HepG2 (cell line): ENCODE results near the gene TFDP2. TPM values are rescaled to one million over a fixed set of nuclear protein-coding genes. Genes with fewer than 3 reads are reported as not detected.

Experiments
- CEBPB ChIP-seq: IDR thresholded peaks from 2 replicates; pipeline ENCODE4 v1.6.1; 2011; ENCODE audit warnings: low read depth, low read length, improper control_type of control experiment, borderline replicate concordance
- FOSL1 ChIP-seq: sonication (generic); formaldehyde crosslinking; IDR thresholded peaks from 2 replicates; pipeline ENCODE4 v1.9.0; 2021; ENCODE audit warnings: missing genetic modification reagents, borderline replicate concordance
- FOXO1 ChIP-seq: sonication (generic); formaldehyde crosslinking; IDR thresholded peaks from 2 replicates; pipeline ENCODE4 v1.4.0; 2020; ENCODE audit warnings: missing genetic modification reagents
- FUBP1 ChIP-seq: sonication (generic); formaldehyde crosslinking; IDR thresholded peaks from 2 replicates; pipeline ENCODE4 v1.5.1; 2020; ENCODE audit warnings: missing genetic modification reagents, mild to moderate bottlenecking, borderline replicate concordance
- HNRNPH1 ChIP-seq: fragments of 200-400 bp; formaldehyde crosslinking; optimal IDR thresholded peaks from 2 replicates; pipeline ENCODE3; 2017; ENCODE audit warnings: mild to moderate bottlenecking, low read depth, low read length
- JARID2 ChIP-seq: sonication (generic); formaldehyde crosslinking; IDR thresholded peaks from 2 replicates; pipeline ENCODE4 v1.8.1; 2023; ENCODE audit warnings: missing genetic modification reagents, inconsistent platforms; ENCODE audit not compliant: insufficient replicate concordance
- MATR3 ChIP-seq: sonication (generic); formaldehyde crosslinking; IDR thresholded peaks from 2 replicates; pipeline ENCODE4 v1.4.0; 2020; ENCODE audit warnings: missing genetic modification reagents
- MXI1 ChIP-seq: IDR thresholded peaks from 3 replicates; pipeline ENCODE4 v1.6.1; 2012; ENCODE audit warnings: low read depth, low read length, inconsistent platforms, borderline replicate concordance
- NAIF1 ChIP-seq: sonication (generic); formaldehyde crosslinking; IDR thresholded peaks from 2 replicates; pipeline ENCODE4 v1.5.0; 2020; ENCODE audit warnings: mild to moderate bottlenecking, missing genetic modification reagents, borderline replicate concordance
- NR2F1 ChIP-seq, 2 experiments: fragments of 450-650 bp in 1 of 2; formaldehyde crosslinking in 1 of 2; IDR thresholded peaks; 2 replicates each; pipeline versions ENCODE4 v1.5.0 to v1.6.1; 2016 to 2020; ENCODE audit warnings: mild to moderate bottlenecking in 1 of 2, missing compliant biosample characterization in 1 of 2, missing genetic modification reagents in 1 of 2, moderate library complexity in 1 of 2
- PCBP2 ChIP-seq: fragments of 200-400 bp; formaldehyde crosslinking; optimal IDR thresholded peaks from 2 replicates; pipeline ENCODE3; 2018; ENCODE audit warnings: low read length, low read depth; ENCODE audit not compliant: poor library complexity, severe bottlenecking
- RBFOX2 ChIP-seq: fragments of 200-400 bp; formaldehyde crosslinking; IDR thresholded peaks from 2 replicates; pipeline ENCODE4 v1.6.1; 2017; ENCODE audit warnings: low read depth, mild to moderate bottlenecking, low read length
- SP1 ChIP-seq, 2 experiments: fragments of 450-650 bp in 1 of 2; sonication (generic) in 1 of 2; formaldehyde crosslinking in 1 of 2; IDR thresholded peaks; 2 replicates each; pipeline versions ENCODE4 v1.4.0 to v1.6.1; 2016 to 2020; ENCODE audit warnings: missing genetic modification reagents in 1 of 2
- STAT5B ChIP-seq: sonication (generic); formaldehyde crosslinking; IDR thresholded peaks from 2 replicates; pipeline ENCODE4 v1.4.0; 2020; ENCODE audit warnings: missing genetic modification reagents
- TBL1XR1 ChIP-seq: fragments of 150-350 bp; IDR thresholded peaks from 2 replicates; pipeline ENCODE4 v1.6.1; 2014; ENCODE audit warnings: borderline replicate concordance, low read length; ENCODE audit not compliant: partially characterized antibody
- TCF12 ChIP-seq, 2 experiments: fragments of 450-650 bp in 1 of 2; sonication (generic) in 1 of 2; formaldehyde crosslinking in 1 of 2; IDR thresholded peaks; 2 replicates each; pipeline versions ENCODE4 v1.6.1 to v1.8.0; 2017 to 2022; ENCODE audit warnings: antibody characterized with exemption in 1 of 2, mild to moderate bottlenecking in 1 of 2, missing genetic modification reagents in 1 of 2, moderate library complexity in 1 of 2
- TCF7L2 ChIP-seq: IDR thresholded peaks from 2 replicates; pipeline ENCODE4 v1.6.1; 2011; ENCODE audit warnings: mild to moderate bottlenecking, low read depth, low read length, moderate library complexity
- TEAD2 ChIP-seq: sonication (generic); formaldehyde crosslinking; IDR thresholded peaks from 2 replicates; pipeline ENCODE4 v1.9.0; 2021; ENCODE audit warnings: missing genetic modification reagents
- TOPORS ChIP-seq: sonication (generic); formaldehyde crosslinking; IDR thresholded peaks from 2 replicates; pipeline ENCODE4 v1.8.0; 2023; ENCODE audit warnings: mild to moderate bottlenecking, missing genetic modification reagents
- ZBTB38 ChIP-seq: sonication (generic); formaldehyde crosslinking; IDR thresholded peaks from 2 replicates; pipeline ENCODE4 v1.5.1; 2020; ENCODE audit warnings: mild to moderate bottlenecking, missing genetic modification reagents
- ZC3H13 ChIP-seq: sonication (generic); formaldehyde crosslinking; IDR thresholded peaks from 2 replicates; pipeline ENCODE4 v1.8.1; 2023; ENCODE audit warnings: mild to moderate bottlenecking, missing genetic modification reagents, moderate library complexity
- ZNF292 ChIP-seq: sonication (generic); formaldehyde crosslinking; IDR thresholded peaks from 2 replicates; pipeline ENCODE4 v1.8.1; 2022; ENCODE audit warnings: mild to moderate bottlenecking, low read depth, missing genetic modification reagents, borderline replicate concordance
- ZNF343 ChIP-seq: sonication (generic); formaldehyde crosslinking; IDR thresholded peaks from 2 replicates; pipeline ENCODE4 v1.4.0; 2020; ENCODE audit warnings: mild to moderate bottlenecking, missing genetic modification reagents
- ZNF496 ChIP-seq: sonication (generic); formaldehyde crosslinking; IDR thresholded peaks from 2 replicates; pipeline ENCODE4 v1.8.1; 2023; ENCODE audit warnings: mild to moderate bottlenecking, moderate library complexity, missing genetic modification reagents; ENCODE audit not compliant: insufficient replicate concordance
- ZNF576 ChIP-seq: sonication (generic); formaldehyde crosslinking; IDR thresholded peaks from 2 replicates; pipeline ENCODE4 v1.4.0; 2020; ENCODE audit warnings: mild to moderate bottlenecking, missing genetic modification reagents
- ZNF740 ChIP-seq: sonication (generic); formaldehyde crosslinking; IDR thresholded peaks from 2 replicates; pipeline ENCODE4 v1.4.0; 2020; ENCODE audit warnings: missing genetic modification reagents
- ZNF746 ChIP-seq: sonication (generic); formaldehyde crosslinking; IDR thresholded peaks from 2 replicates; pipeline ENCODE4 v1.8.0; 2022; ENCODE audit warnings: mild to moderate bottlenecking, missing genetic modification reagents
- ZSCAN30 ChIP-seq: sonication (generic); formaldehyde crosslinking; IDR thresholded peaks from 2 replicates; pipeline ENCODE4 v1.5.0; 2020; ENCODE audit warnings: mild to moderate bottlenecking, missing genetic modification reagents
- polyA plus RNA-seq, 8 experiments: library from polyadenylated mRNA; depleted of rRNA in 3 of 8; stranded (reverse) in 7 of 8; unstranded in 1 of 8; fragments of >200 nt; fragmentation: Illumina TruSeq in 4 of 8; extraction: Trizol in 4 of 8; gene quantifications; 2 replicates each; pipeline versions ENCODE4 v1.2.1 to v1.2.3, GENCODE V29; 2011 to 2016; ENCODE audit warnings: low read depth in 4 of 8, missing spikeins in 1 of 8, mixed read lengths in 1 of 8; ENCODE audit not compliant: insufficient read depth in 1 of 8
- total RNA-seq, 5 experiments: library from RNA; depleted of rRNA; stranded (reverse); fragments of >200 nt; fragmentation: Illumina TruSeq; extraction: Trizol; gene quantifications; 2 replicates each; pipeline ENCODE4 v1.2.3, GENCODE V29; 2016; ENCODE audit warnings: low read depth in 1 of 5

TFDP2 gene
- total and polyA plus RNA-seq, 2 of the 13 experiments (the other 11 are each of a cell fraction or from before 2014, with no cell fraction given), result 17.9 to 37.4 TPM

GRCh38 chr3:142148792-142149672 lies at the start of gene TFDP2 (continued):
- TF ChIP-seq JARID2 (CRISPR knock-in tag) (no peak), ZNF746 (CRISPR knock-in tag) (peak; percentile 75), NAIF1 (CRISPR knock-in tag) (0 out of 2 replicates have a peak, but pooled peaks have one; percentile 43), TEAD2 (CRISPR knock-in tag) (no peak), ZNF496 (CRISPR knock-in tag) (no peak), ZBTB38 (peak; percentile 19; the same call in 1 of the 2 replicates), CEBPB (no peak), HNRNPH1 (no peak), ZNF740 (CRISPR knock-in tag) (0 out of 2 replicates have a peak, but pooled peaks have one; percentile 32), ZC3H13 (CRISPR knock-in tag) (no peak), MATR3 (no peak), ZNF343 (CRISPR knock-in tag) (peak; percentile 90; the same call in 1 of the 2 replicates), ZNF292 (CRISPR knock-in tag) (no peak), MXI1 (peak; percentile 56; the same call in 2 of the 3 replicates), FOXO1 (CRISPR knock-in tag) (0 out of 2 replicates have a peak, but pooled peaks have one; percentile 18), TCF12 (IDR thresholded peaks at IDR 0.05) (no peak), TCF12 (CRISPR knock-in tag; IDR thresholded peaks at IDR 0.05) (no peak), TBL1XR1 (peak; percentile 12), TCF7L2 (no peak), RBFOX2 (peak; percentile 94), FUBP1 (CRISPR knock-in tag) (no peak), TOPORS (CRISPR knock-in tag) (no peak), NR2F1 (CRISPR knock-in tag; IDR thresholded peaks at IDR 0.05) (no peak), FOSL1 (CRISPR knock-in tag) (no peak), SP1 (IDR thresholded peaks at IDR 0.05) (no peak), SP1 (CRISPR knock-in tag; IDR thresholded peaks at IDR 0.05) (peak; percentile 69; the same call in 1 of the 2 replicates), ZNF576 (no peak), STAT5B (CRISPR knock-in tag) (no peak), PCBP2 (no peak), ZSCAN30 (CRISPR knock-in tag) (no peak)
